ENCODE measurements around the gene VAV2.

DNA sequence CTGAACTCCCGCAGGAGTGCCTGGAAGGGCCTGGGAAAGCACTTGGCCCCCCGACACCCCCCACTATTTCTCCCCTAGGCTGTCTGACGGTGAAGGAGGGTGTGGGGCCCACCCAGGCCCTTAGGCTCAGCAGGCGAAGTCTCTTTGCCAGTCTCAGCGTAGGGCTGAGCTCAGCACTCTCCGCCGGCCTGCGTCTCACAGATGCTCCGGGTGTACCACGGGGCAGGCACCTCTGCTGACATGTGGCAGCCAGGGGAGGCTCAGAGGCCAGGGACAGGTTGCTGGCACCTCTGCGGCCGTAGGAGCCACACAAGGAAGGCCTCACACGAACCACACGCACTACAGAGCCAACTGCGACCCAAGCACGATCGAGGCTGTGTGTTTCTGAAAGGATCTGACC lies 114.2 kb downstream of the VAV2 start:
- TF ChIP-seq, protein P1, sequence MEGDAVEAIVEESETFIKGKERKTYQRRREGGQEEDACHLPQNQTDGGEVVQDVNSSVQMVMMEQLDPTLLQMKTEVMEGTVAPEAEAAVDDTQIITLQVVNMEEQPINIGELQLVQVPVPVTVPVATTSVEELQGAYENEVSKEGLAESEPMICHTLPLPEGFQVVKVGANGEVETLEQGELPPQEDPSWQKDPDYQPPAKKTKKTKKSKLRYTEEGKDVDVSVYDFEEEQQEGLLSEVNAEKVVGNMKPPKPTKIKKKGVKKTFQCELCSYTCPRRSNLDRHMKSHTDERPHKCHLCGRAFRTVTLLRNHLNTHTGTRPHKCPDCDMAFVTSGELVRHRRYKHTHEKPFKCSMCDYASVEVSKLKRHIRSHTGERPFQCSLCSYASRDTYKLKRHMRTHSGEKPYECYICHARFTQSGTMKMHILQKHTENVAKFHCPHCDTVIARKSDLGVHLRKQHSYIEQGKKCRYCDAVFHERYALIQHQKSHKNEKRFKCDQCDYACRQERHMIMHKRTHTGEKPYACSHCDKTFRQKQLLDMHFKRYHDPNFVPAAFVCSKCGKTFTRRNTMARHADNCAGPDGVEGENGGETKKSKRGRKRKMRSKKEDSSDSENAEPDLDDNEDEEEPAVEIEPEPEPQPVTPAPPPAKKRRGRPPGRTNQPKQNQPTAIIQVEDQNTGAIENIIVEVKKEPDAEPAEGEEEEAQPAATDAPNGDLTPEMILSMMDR (IDR thresholded peaks at IDR 0.05), result no peak
- no peak for TF ChIP-seq POLR2A (IDR thresholded peaks at IDR 0.05)

Data from tibial nerve (tissue), 3 donors.